Left lung (tissue), 10 donors: ENCODE measurements around the gene HOXB2. TPM values are rescaled to one million over a fixed set of nuclear protein-coding genes. Genes with fewer than 3 reads are reported as not detected.
"Not testable (repeated sequence)": the region's sequence is repeated elsewhere in the genome, so short reads cannot be mapped to it uniquely, and the experiment has no call there.

ENCODE experiments used
- ATAC-seq: fragments of 200-7000 bp; cut with Tn5 transposase; one replicate; pipeline ENCODE4 v1.9.1; 2020; ENCODE audit warnings: moderate library complexity
- DNase-seq, 4 donors: peaks; one replicate each; pipeline ENCODE4 v3.0.0-alpha.2; 2013 to 2020
- H3K27ac ChIP-seq, 2 donors: fragments of 200-600 bp; sonication (generic) in 1 of 2; one replicate each; pipeline versions ENCODE4 v1.5.0 to v1.8.0; 2020 to 2021
- H3K27me3 ChIP-seq, 2 donors: fragments of 200-600 bp; sonication (generic) in 1 of 2; one replicate each; pipeline versions ENCODE4 v1.5.0 to v1.8.0; 2020 to 2021
- H3K36me3 ChIP-seq, 2 donors: fragments of 200-600 bp; sonication (generic) in 1 of 2; one replicate each; pipeline versions ENCODE4 v1.5.0 to v1.8.0; 2020 to 2021
- H3K4me1 ChIP-seq, 2 donors: fragments of 200-600 bp; one replicate each; pipeline ENCODE4 v1.8.0; 2021
- H3K4me3 ChIP-seq, 2 donors: fragments of 200-600 bp; sonication (generic) in 1 of 2; one replicate each; pipeline versions ENCODE4 v1.5.0 to v1.8.0; 2020 to 2021; ENCODE audit warnings: mild to moderate bottlenecking in 1 of 2
- H3K9me3 ChIP-seq, 2 donors: fragments of 200-600 bp; sonication (generic) in 1 of 2; one replicate each; pipeline versions ENCODE4 v1.5.0 to v1.8.0; 2020 to 2021
- intact Hi-C, 2 donors: fragments of 100-400 bp; cut with DNase I; formaldehyde crosslinking; loops; one replicate each; pipeline versions ENCODE4 v1.11.2 to v1.14.2; 2022
- polyA plus RNA-seq, 6 donors: library from polyadenylated mRNA; unstranded; fragments of 120-200 nt; gene quantifications; one replicate each; pipeline ENCODE4 v1.2.1, GENCODE V29; 2013; ENCODE audit not compliant: insufficient read length in 6 of 6
- total RNA-seq, 2 donors: library from RNA; stranded (reverse); fragmentation: NEBNext Ultra II Directional; extraction: Animal tissue kit (Norgen Biotek cat#: 25700); gene quantifications; one replicate each; pipeline ENCODE4 v1.2.1, GENCODE V29; 2021
- TF ChIP-seq, protein P1 (sequence below), 2 donors: fragments of 200-600 bp; sonication (generic) in 1 of 2; IDR thresholded peaks; one replicate each; pipeline versions ENCODE4 v1.5.0 to v1.8.0; 2021; ENCODE audit warnings: antibody characterized with exemption in 2 of 2
- donor health status: DM: no; HTN: yes; CAD: no.
- donor health status: DM: no; HTN: no; CAD: no.

The HOXB2 gene
- total and polyA plus RNA-seq, 8 donors = 9.7 to 33.6 (median 24.9) TPM

DNA sequence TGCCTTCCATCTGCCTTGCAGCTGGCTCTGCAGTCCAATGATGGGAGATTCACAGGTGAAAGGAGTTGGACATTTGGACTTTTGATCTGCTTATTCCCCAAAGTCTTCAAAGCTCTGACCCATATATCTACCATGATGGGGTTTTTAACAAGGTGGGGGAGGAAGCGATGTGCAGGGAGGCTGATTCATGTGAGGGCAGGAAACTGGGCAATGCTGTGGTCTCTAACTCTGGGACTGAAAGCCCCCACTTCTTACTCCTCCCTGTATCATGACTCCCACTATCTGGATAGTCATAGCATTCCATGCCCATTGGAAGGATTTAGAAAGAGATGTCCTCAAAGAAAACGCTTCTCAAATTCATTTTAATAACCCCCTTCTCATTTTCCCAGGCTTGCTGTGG lies 30.4 kb downstream of the HOXB2 start:
- ATAC-seq (no peak), DNase-seq (no peak)
- no peak overlapping the region for H3K4me3 ChIP-seq
- intact Hi-C loops = no loop called here
- H3K9me3 ChIP-seq = no peaks in the 10 kb centered on the region
- TF ChIP-seq, protein P1, sequence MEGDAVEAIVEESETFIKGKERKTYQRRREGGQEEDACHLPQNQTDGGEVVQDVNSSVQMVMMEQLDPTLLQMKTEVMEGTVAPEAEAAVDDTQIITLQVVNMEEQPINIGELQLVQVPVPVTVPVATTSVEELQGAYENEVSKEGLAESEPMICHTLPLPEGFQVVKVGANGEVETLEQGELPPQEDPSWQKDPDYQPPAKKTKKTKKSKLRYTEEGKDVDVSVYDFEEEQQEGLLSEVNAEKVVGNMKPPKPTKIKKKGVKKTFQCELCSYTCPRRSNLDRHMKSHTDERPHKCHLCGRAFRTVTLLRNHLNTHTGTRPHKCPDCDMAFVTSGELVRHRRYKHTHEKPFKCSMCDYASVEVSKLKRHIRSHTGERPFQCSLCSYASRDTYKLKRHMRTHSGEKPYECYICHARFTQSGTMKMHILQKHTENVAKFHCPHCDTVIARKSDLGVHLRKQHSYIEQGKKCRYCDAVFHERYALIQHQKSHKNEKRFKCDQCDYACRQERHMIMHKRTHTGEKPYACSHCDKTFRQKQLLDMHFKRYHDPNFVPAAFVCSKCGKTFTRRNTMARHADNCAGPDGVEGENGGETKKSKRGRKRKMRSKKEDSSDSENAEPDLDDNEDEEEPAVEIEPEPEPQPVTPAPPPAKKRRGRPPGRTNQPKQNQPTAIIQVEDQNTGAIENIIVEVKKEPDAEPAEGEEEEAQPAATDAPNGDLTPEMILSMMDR (IDR thresholded peaks at IDR 0.05) = no peak
- H3K4me1 ChIP-seq = peaks cover 0 to 7% of the 10 kb centered on the region in 2 donors
- H3K27me3 ChIP-seq = peaks cover 5 to 57% of the 10 kb centered on the region in 2 donors
- no peaks in the 10 kb centered on the region for H3K36me3 ChIP-seq
- H3K27ac ChIP-seq = no peak overlapping the region

DNA sequence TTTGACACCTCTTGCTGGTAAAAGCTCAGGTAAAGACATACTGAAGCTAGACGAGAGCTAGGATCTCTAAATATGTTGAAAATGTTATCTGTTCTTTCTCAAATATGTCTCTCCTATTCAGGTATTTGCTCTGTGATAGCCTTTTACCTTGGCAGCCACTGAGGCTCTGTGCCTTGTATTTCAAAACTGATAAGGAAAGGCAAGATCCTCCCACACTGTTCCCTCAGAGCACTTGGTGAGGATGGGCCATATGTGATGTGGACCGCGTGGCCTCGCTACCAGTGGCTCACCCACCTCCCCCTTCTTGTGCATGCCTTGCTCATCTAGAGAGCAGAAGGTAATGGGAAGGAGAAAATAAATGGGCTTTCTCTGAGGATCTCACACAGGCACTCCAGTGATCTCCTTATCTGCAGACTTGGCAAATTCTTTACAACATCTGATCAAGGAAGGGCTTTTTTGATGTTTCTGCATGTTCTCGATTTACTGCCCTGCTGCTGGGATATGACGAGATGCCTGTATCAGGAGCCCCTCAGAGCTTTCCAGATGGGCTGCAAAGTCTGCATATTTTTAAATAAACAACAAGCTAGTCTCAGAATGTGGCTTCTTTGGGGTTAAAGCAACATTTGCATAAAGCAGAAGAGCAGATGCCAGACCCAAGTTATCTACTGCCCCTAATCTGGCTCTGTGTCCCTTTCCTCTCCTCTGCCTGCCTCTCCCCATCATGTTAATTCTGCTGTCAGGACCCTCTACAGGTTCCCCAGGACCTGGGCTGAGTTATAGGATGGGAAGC lies 31.0 kb downstream of the HOXB2 start:
- TF ChIP-seq, protein P1 (IDR thresholded peaks at IDR 0.05) = no peak
- H3K4me1 ChIP-seq = peaks cover 0 to 7% of the 10 kb centered on the region in 2 donors
- DNase-seq (no peak), ATAC-seq (no peak)
- H3K27ac ChIP-seq = no peak overlapping the region
- H3K4me3 ChIP-seq = no peak overlapping the region
- intact Hi-C loops = no loop called here
- H3K9me3 ChIP-seq = no peaks in the 10 kb centered on the region
- peaks cover 5 to 54% of the 10 kb centered on the region in 2 donors for H3K27me3 ChIP-seq
- no peaks in the 10 kb centered on the region for H3K36me3 ChIP-seq

DNA sequence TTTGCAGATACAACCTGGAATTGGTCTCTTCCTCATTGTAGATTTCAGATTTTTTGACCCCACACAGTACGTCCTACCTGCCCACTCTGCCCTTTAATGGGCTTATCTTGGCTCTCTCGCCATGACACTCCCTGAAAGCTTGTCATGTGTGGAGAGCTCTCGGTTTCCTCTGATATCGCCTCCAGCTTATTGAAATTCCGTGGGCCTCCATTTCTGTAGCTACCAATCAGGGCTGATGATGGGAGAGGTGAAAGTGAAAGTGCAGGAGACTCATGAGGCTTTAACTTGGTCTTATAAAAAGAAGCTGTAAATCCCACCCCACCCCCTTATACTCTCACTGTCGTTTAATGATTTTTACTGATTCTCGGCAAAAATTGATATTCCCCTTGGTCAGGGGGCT lies 31.8 kb downstream of the HOXB2 start:
- ATAC-seq (no peak), DNase-seq (no peak)
- no peaks in the 10 kb centered on the region for H3K9me3 ChIP-seq
- no peak overlapping the region for H3K27ac ChIP-seq
- TF ChIP-seq, protein P1 (IDR thresholded peaks at IDR 0.05) = no peak
- peaks cover 5 to 56% of the 10 kb centered on the region in 2 donors for H3K27me3 ChIP-seq
- intact Hi-C loops = no loop called here
- peaks cover 0 to 7% of the 10 kb centered on the region in 2 donors for H3K4me1 ChIP-seq
- H3K36me3 ChIP-seq = no peaks in the 10 kb centered on the region
- H3K4me3 ChIP-seq = no peak overlapping the region

DNA sequence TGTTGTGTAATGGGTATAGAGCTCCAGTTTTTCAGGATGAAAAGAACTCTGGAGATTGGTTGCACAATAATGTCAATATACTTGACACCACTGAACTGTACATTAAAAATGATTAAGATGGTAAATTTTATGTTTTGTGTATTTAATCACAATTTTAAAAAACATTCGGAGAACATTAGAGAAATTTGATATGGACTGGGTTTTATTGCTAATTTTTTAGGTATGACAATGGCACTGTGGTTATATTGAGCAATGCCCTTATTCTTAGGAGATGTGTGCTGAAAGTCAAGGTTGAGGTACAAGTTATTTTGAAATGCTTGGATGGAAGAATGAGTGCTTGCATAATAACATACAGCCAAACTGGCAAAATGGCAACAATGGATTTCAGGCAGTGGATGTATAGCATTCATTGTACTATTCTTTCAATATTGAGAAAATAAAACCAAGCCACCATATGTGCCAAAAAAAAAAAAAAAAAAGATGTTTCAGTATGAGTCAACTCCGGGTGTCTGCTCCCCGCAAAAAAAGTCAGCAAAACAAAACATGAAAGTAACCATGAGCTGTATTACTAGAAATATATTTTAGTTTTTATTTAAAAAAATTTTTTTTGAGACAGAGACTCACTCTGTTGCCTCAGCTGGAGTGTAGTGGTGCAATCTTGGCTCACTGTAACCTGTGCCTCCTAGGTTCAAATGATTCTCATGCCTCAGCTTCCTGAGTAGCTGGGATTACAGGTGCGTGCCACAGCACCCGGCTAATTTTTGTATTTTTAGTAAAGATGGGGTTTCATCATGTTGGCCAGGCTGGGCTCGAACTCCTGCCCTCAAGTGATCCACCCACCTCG lies 33.9 kb downstream of the HOXB2 start:
- Histone ChIP-seq H3K4me3 (no peak overlapping the region), H3K27me3 (peaks cover 5 to 44% of the 10 kb centered on the region in 2 donors), H3K36me3 (no peaks in the 10 kb centered on the region), H3K27ac (no peak overlapping the region), H3K4me1 (peaks cover 0 to 7% of the 10 kb centered on the region in 2 donors), H3K9me3 (no peaks in the 10 kb centered on the region)
- DNase-seq (no peak), ATAC-seq (no peak)
- intact Hi-C loops = no loop called here
- TF ChIP-seq, protein P1 (IDR thresholded peaks at IDR 0.05) = no peak

DNA sequence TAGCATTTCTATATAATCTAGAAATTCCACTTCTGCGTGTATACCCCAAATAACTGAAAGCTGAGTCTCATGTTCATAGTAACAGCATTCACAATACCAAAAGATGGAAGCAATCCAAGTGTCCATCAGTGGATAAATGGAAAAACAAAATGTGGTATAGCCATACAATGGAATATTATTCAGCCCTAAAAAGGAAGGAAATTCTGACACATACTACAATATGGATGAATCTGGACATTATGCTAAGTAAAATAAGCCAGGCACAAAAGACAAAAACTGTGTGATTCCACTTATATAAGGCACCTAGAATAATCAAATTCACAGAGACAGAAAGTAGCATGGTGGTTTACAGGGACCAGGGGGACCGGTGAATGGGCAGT lies 34.5 kb downstream of the HOXB2 start:
- H3K27me3 ChIP-seq = peaks cover 5 to 37% of the 10 kb centered on the region in 2 donors
- TF ChIP-seq, protein P1 (IDR thresholded peaks at IDR 0.05) = no peak
- peaks cover 0 to 7% of the 10 kb centered on the region in 2 donors for H3K4me1 ChIP-seq
- no peak overlapping the region for H3K27ac ChIP-seq
- intact Hi-C loops = no loop called here
- no peak for DNase-seq
- H3K4me3 ChIP-seq = no peak overlapping the region
- no peaks in the 10 kb centered on the region for H3K36me3 ChIP-seq
- no peak for ATAC-seq
- H3K9me3 ChIP-seq = no peaks in the 10 kb centered on the region

DNA sequence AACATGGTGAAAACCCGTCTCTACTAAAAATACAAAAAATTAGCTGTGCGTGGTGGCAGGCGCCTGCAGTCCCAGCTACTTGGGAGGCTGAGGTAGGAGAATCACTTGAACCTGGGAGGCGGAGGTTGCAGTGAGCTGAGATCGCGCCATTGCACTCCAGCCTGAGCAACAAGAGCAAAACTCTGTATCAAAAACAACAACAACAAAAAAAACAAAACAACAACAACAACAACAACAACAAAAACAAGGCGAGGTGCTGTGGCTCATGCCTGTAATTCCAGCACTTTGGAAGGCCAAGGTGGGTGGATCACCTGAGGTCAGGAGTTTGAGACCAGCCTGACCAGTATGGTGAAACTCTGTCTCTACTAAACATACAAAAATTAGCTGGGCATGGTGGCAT lies 35.2 kb downstream of the HOXB2 start:
- peaks cover 0 to 35% of the 10 kb centered on the region in 2 donors for H3K27me3 ChIP-seq
- H3K36me3 ChIP-seq, intact Hi-C loops, ATAC-seq, DNase-seq, H3K27ac ChIP-seq, H3K9me3 ChIP-seq, H3K4me1 ChIP-seq, H3K4me3 ChIP-seq: not testable (repeated sequence)
